ENCODE data around the gene PKP2. TPM values are rescaled to one million over a fixed set of nuclear protein-coding genes. Genes with fewer than 3 reads are reported as not detected.
"Not testable (repeated sequence)": the region's sequence is repeated elsewhere in the genome, so short reads cannot be mapped to it uniquely, and the experiment has no call there.

Gene PKP2
- total RNA-seq, 1 experiment from 2014 or later = 5.1 TPM

DNA sequence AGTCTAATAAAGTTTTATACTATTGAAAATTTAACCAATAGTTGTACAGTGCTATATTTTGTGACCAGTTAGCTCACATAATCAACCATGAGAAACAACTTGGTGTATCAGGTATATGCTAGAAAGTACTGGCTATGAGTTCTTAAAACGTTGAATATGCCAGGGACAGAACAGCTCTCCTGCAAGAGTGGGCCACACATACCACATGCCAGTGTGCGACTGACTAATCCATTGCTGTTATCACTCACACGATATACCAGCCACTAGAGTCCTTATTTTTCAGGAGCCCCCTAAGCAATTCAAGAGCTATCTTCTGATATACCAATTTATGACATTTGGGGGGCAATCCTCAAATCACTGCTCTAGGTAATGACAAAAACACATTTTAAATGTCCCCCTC is 9.5 kb downstream of the PKP2 start:
- Histone ChIP-seq H3K27me3 (peaks cover 4% of the 10 kb centered on the region), H3K9me3 (replicated peaks) (no peaks in the 10 kb centered on the region), H3K27ac (no peak overlapping the region), H3K4me3 (no peak overlapping the region), H3K36me3 (no peaks in the 10 kb centered on the region), H3K4me1 (no peaks in the 10 kb centered on the region)
- DNase-seq = no peak

GRCh38 chr12:32885831-32886230 is 10.7 kb downstream of the PKP2 start:
- no peaks in the 10 kb centered on the region for H3K9me3 ChIP-seq (replicated peaks)
- no peaks in the 10 kb centered on the region for H3K4me1 ChIP-seq
- no peaks in the 10 kb centered on the region for H3K36me3 ChIP-seq
- no peak overlapping the region for H3K4me3 ChIP-seq
- H3K27me3 ChIP-seq = peaks cover 5% of the 10 kb centered on the region
- no peak for DNase-seq
- no peak overlapping the region for H3K27ac ChIP-seq

- H3K27me3 ChIP-seq = peaks cover 5% of the 10 kb centered on the region
- H3K36me3 ChIP-seq = no peaks in the 10 kb centered on the region
- no peak for DNase-seq
- H3K4me1 ChIP-seq = no peaks in the 10 kb centered on the region
- H3K9me3 ChIP-seq (replicated peaks) = no peaks in the 10 kb centered on the region
- H3K4me3 ChIP-seq = no peak overlapping the region
- no peak overlapping the region for H3K27ac ChIP-seq
Observed at GRCh38 chr12:32884962-32885361, 11.6 kb downstream of the PKP2 start.

DNA sequence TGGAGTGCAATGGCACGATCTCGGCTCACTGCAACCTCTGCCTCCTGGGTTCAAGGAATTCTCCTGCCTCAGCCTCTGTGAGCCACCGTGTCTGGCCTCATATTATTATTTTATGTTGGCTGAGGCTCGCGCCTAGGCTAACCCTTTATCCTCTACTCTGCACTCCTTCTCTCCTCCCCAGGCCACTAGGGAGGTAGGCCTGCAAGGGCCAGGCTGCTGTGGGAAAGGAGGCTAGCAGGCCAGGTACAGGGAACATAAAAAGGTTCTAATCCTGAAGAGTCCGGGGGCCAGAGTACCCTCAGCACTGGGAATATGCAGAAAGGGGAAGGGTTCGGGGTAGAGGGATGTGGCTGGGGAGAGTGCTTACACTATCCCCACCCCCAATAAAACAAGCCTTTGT is 14.9 kb downstream of the PKP2 start:
- Histone ChIP-seq H3K4me3 (no peak overlapping the region), H3K9me3 (replicated peaks) (no peaks in the 10 kb centered on the region), H3K4me1 (no peaks in the 10 kb centered on the region), H3K36me3 (no peaks in the 10 kb centered on the region), H3K27ac (no peak overlapping the region), H3K27me3 (peaks cover 5% of the 10 kb centered on the region)
- DNase-seq = no peak

DNA sequence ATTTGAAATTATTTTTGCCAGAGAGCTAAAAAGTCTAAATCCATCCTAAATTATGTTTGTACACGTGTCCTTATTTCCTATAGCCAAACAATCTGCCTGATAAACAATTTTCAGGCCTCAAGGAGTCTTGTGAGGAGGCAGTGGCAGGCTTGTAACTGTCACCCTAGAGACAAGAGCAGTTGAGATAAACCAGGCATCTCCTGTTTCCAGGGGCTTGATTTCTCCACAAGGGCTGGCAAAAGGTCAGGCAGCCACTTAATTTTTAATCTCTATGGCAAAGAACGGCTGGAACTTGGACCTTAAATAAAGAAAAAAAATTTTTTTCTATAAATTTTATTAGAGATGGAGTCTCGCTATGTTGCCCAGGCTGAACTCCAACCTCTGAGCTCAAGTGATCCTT is 15.5 kb downstream of the PKP2 start:
- Histone ChIP-seq H3K27ac (no peak overlapping the region), H3K27me3 (peaks cover 5% of the 10 kb centered on the region), H3K4me3 (no peak overlapping the region), H3K9me3 (replicated peaks) (no peaks in the 10 kb centered on the region), H3K36me3 (no peaks in the 10 kb centered on the region), H3K4me1 (no peaks in the 10 kb centered on the region)
- DNase-seq = no peak

GRCh38 chr12:32879066-32879465 is 17.5 kb downstream of the PKP2 start:
- H3K27me3 ChIP-seq; DNase-seq; H3K36me3 ChIP-seq; H3K9me3 ChIP-seq (replicated peaks); H3K27ac ChIP-seq; H3K4me3 ChIP-seq; H3K4me1 ChIP-seq: not testable (repeated sequence)

DNA sequence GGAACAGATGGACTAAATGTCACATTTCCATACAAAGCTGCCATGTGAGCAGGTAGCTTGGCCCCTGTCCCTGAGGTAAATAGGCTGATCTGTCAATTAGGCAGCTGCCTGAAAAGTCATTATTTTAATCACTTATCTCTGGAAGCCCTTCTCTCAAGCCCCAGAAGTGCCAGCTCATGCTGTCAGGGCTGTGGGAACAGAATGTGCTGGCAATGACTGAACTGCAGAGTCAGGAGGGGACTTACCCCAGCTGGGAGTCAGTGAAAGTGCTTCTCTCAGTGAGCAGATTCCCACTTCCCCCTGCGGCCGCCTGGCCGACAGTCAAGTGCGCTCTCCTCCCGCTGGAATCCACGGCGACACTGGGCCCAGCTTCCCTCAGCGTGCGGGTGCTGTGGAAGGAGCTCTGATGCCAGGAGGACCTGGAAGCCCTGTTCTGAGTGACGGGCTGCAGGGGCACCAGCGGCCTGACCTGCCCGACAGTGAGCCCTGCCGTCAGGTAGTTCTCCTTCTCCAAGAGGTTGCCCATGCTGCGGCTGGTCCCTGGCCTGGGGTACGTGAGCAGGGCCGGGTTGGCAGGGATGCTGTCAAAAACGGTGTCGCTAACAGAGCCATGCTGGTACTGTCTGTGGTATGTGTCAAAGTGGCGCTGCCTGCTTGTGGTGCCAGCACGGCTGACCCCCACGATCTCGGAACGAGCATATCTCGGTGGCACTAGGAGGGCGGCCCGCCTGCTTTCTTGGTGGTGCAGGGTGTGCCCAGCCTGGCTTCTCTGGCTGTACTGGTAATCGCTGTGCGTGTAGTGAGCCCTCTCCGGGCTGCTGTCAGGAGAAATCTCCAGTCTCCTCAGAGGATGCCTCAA is 18.7 kb downstream of the PKP2 start:
- H3K9me3 ChIP-seq (replicated peaks) = no peaks in the 10 kb centered on the region
- H3K36me3 ChIP-seq = no peaks in the 10 kb centered on the region
- H3K27ac ChIP-seq = no peak overlapping the region
- no peak for DNase-seq
- H3K4me3 ChIP-seq = no peak overlapping the region
- no peaks in the 10 kb centered on the region for H3K4me1 ChIP-seq
- peaks cover 5% of the 10 kb centered on the region for H3K27me3 ChIP-seq

DNA sequence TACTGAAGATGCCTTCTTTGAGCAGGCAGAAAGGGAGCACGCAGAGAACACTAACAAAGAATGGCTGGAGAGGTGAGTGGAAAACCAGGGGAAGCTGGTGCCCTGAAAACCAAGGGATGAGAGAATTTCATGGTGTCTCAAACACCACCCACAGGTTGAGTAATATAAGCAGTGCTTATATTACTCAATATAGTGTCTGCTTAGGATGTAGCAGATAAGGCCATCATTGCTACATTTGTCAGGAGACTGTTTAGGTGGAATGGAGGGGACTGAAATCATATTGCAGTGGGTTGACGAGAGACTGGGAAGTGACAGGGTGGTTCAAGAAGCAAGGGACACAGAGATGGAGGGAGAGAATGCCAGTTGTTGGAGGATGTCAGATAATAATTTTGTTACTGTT is 20.6 kb downstream of the PKP2 start:
- Histone ChIP-seq H3K4me3 (no peak overlapping the region), H3K27me3 (no peaks in the 10 kb centered on the region; the same call in 1 of the 2 replicates), H3K9me3 (replicated peaks) (no peaks in the 10 kb centered on the region), H3K36me3 (no peaks in the 10 kb centered on the region), H3K4me1 (no peaks in the 10 kb centered on the region), H3K27ac (no peak overlapping the region)
- DNase-seq = no peak

- DNase-seq = no peak
- no peaks in the 10 kb centered on the region for H3K4me1 ChIP-seq
Observed at GRCh38 chr12:32874975-32875374, 21.6 kb downstream of the PKP2 start.

GRCh38 chr12:32874078-32874477 is 22.5 kb downstream of the PKP2 start:
- H3K27ac ChIP-seq = no peak overlapping the region
- H3K27me3 ChIP-seq = no peaks in the 10 kb centered on the region; the same call in 1 of the 2 replicates
- H3K9me3 ChIP-seq (replicated peaks) = no peaks in the 10 kb centered on the region
- H3K4me1 ChIP-seq = no peaks in the 10 kb centered on the region
- H3K36me3 ChIP-seq = no peaks in the 10 kb centered on the region
- H3K4me3 ChIP-seq = no peak overlapping the region
- peak in 1 of 2 experiments; percentile 4 for DNase-seq

More at GRCh38 chr12:32874975-32875374, 21.6 kb downstream of the PKP2 start:
- no peak overlapping the region for H3K27ac ChIP-seq
- no peaks in the 10 kb centered on the region for H3K36me3 ChIP-seq
- H3K9me3 ChIP-seq (replicated peaks) = no peaks in the 10 kb centered on the region
- H3K27me3 ChIP-seq = no peaks in the 10 kb centered on the region; the same call in 1 of the 2 replicates
- H3K4me3 ChIP-seq = no peak overlapping the region

- not testable (repeated sequence) for H3K4me3 ChIP-seq; H3K36me3 ChIP-seq; H3K4me1 ChIP-seq; H3K9me3 ChIP-seq (replicated peaks); DNase-seq; H3K27ac ChIP-seq; H3K27me3 ChIP-seq
Observed at GRCh38 chr12:32872416-32872815, 24.2 kb downstream of the PKP2 start.

DNA sequence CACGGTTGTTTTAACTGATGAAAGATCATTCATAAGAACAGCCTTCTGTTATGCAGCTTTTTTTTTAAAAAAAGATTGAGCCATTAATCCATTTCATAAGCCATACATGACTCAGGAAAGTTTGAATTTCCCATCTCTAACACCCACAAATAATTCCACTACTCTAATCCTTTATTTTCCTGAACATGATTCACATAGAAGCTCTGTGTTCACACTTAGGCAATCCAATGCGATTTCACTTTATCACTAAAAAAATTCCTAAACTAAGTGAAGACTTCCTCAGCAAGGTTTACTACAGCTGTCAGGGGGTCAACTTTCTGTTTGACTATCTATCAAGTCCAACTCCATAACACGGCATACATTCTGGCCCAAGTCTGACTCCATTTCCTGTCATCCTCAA is 25.9 kb downstream of the PKP2 start:
- Histone ChIP-seq H3K4me1 (no peaks in the 10 kb centered on the region), H3K36me3 (no peaks in the 10 kb centered on the region), H3K4me3 (no peak overlapping the region), H3K9me3 (replicated peaks) (no peaks in the 10 kb centered on the region), H3K27me3 (no peaks in the 10 kb centered on the region), H3K27ac (no peak overlapping the region)
- DNase-seq = no peak

GRCh38 chr12:32868885-32869284 is 27.7 kb downstream of the PKP2 start:
- no peaks in the 10 kb centered on the region for H3K9me3 ChIP-seq (replicated peaks)
- no peaks in the 10 kb centered on the region for H3K27me3 ChIP-seq
- H3K36me3 ChIP-seq = no peaks in the 10 kb centered on the region
- H3K4me3 ChIP-seq = no peak overlapping the region
- DNase-seq = no peak
- H3K27ac ChIP-seq = no peak overlapping the region
- H3K4me1 ChIP-seq = no peaks in the 10 kb centered on the region

- Histone ChIP-seq H3K27me3 (no peaks in the 10 kb centered on the region), H3K36me3 (no peaks in the 10 kb centered on the region), H3K27ac (no peak overlapping the region), H3K4me3 (no peak overlapping the region), H3K9me3 (replicated peaks) (no peaks in the 10 kb centered on the region), H3K4me1 (no peaks in the 10 kb centered on the region)
- DNase-seq = no peak
Observed at GRCh38 chr12:32864731-32865130, 31.8 kb downstream of the PKP2 start.

- no peak for DNase-seq
- H3K27ac ChIP-seq = no peak overlapping the region
- H3K4me1 ChIP-seq = no peaks in the 10 kb centered on the region
Observed at GRCh38 chr12:32863128-32863527, 33.4 kb downstream of the PKP2 start.

GRCh38 chr12:32861658-32862057 is 34.9 kb downstream of the PKP2 start:
- H3K36me3 ChIP-seq; H3K27ac ChIP-seq; DNase-seq; H3K4me3 ChIP-seq; H3K4me1 ChIP-seq; H3K27me3 ChIP-seq; H3K9me3 ChIP-seq (replicated peaks): not testable (repeated sequence)

More at GRCh38 chr12:32863128-32863527, 33.4 kb downstream of the PKP2 start:
- H3K9me3 ChIP-seq (replicated peaks) = no peaks in the 10 kb centered on the region
- no peaks in the 10 kb centered on the region for H3K27me3 ChIP-seq
- no peaks in the 10 kb centered on the region for H3K36me3 ChIP-seq
- H3K4me3 ChIP-seq = no peak overlapping the region

Data from SJCRH30 (cell line).